Neural cell (in vitro differentiated cells): ENCODE measurements around the gene DNAH7. TPM values are rescaled to one million over a fixed set of nuclear protein-coding genes. Genes with fewer than 3 reads are reported as not detected.

Source experiments
- H2AFZ ChIP-seq: fragments of 200-600, 300-800 bp; sonication (generic), shearing (Covaris generic); 2 replicates; pipeline ENCODE4 v1.6.0; 2014; ENCODE audit warnings: low read depth, mild to moderate bottlenecking, antibody characterized with exemption, low read length, moderate library complexity
- H3F3A ChIP-seq: fragments of 200-600 bp; shearing (Covaris generic); 2 replicates; pipeline ENCODE4 v1.6.1; 2016; ENCODE audit warnings: mild to moderate bottlenecking, moderate library complexity, mixed read lengths, antibody characterized with exemption, low read length; ENCODE audit not compliant: insufficient read depth, poor library complexity, severe bottlenecking
- H3K27ac ChIP-seq: fragments of 200-600, 300-800 bp; sonication (generic), shearing (Covaris generic); 2 replicates; pipeline ENCODE4 v1.5.1; 2014; ENCODE audit warnings: mild to moderate bottlenecking, low read length, moderate library complexity
- H3K27me3 ChIP-seq: fragments of 300-800, 200-600 bp; sonication (generic), shearing (Covaris generic); 2 replicates; pipeline ENCODE4 v1.6.0; 2014; ENCODE audit warnings: mild to moderate bottlenecking, low read depth, low read length, moderate library complexity; ENCODE audit not compliant: insufficient read depth
- H3K36me3 ChIP-seq: fragments of 300-800, 200-600 bp; sonication (generic), shearing (Covaris generic); 2 replicates; pipeline ENCODE4 v1.5.1; 2014; ENCODE audit warnings: mild to moderate bottlenecking, antibody characterized with exemption, low read length, moderate library complexity; ENCODE audit not compliant: insufficient read depth
- H3K4me2 ChIP-seq: fragments of 300-800, 200-600 bp; sonication (generic), shearing (Covaris generic); 2 replicates; pipeline ENCODE4 v1.6.0; 2014; ENCODE audit warnings: mild to moderate bottlenecking, low read length
- H3K4me3 ChIP-seq: fragments of 300-800, 200-600 bp; sonication (generic), shearing (Covaris generic); 2 replicates; pipeline ENCODE4 v1.5.1; 2014; ENCODE audit warnings: mild to moderate bottlenecking, low read length, moderate library complexity
- H3K79me2 ChIP-seq: fragments of 200-600 bp; shearing (Covaris generic); replicated peaks from 2 replicates; pipeline ENCODE4 v1.6.0; 2014; ENCODE audit warnings: mild to moderate bottlenecking, low read length, moderate library complexity; ENCODE audit not compliant: insufficient read depth
- H3K9ac ChIP-seq: fragments of 300-800, 200-600 bp; sonication (generic), shearing (Covaris generic); 2 replicates; pipeline ENCODE4 v1.6.1; 2016; ENCODE audit warnings: mild to moderate bottlenecking, low read length, mixed read lengths
- H3K9me2 ChIP-seq: fragments of 200-600 bp; shearing (Covaris generic); 2 replicates; pipeline ENCODE4 v1.6.1; 2016; ENCODE audit warnings: mild to moderate bottlenecking, low read length, mixed read lengths; ENCODE audit not compliant: insufficient read depth
- H3K9me3 ChIP-seq: fragments of 200-600, 300-800 bp; sonication (generic), shearing (Covaris generic); 2 replicates; pipeline ENCODE4 v1.6.1; 2016; ENCODE audit warnings: mild to moderate bottlenecking, mixed run types, low read length, moderate library complexity, mixed read lengths
- H4K20me1 ChIP-seq: fragments of 200-600 bp; shearing (Covaris generic); 2 replicates; pipeline ENCODE4 v1.6.1; 2016; ENCODE audit warnings: mild to moderate bottlenecking, mixed run types; ENCODE audit not compliant: insufficient read depth
- CTCF ChIP-seq: fragments of 450-650 bp; IDR thresholded peaks from 2 replicates; pipeline ENCODE4 v1.5.1; 2014; ENCODE audit warnings: antibody characterized with exemption, mild to moderate bottlenecking, moderate library complexity; ENCODE audit not compliant: poor library complexity, severe bottlenecking
- EP300 ChIP-seq: fragments of 450-650 bp; conservative IDR thresholded peaks from 2 replicates; pipeline ENCODE4 v1.6.1; 2014; ENCODE audit warnings: antibody characterized with exemption, mild to moderate bottlenecking, moderate library complexity; ENCODE audit not compliant: poor library complexity, severe bottlenecking
- EZH2 ChIP-seq: fragments of 200-600, 300-800 bp; shearing (Covaris generic), sonication (generic); IDR thresholded peaks from 2 replicates; pipeline ENCODE4 v1.6.1; 2014; ENCODE audit warnings: antibody characterized with exemption, low read length, borderline replicate concordance, mild to moderate bottlenecking; ENCODE audit not compliant: insufficient read depth, poor library complexity, severe bottlenecking
- MXI1 ChIP-seq: fragments of 450-650 bp; conservative IDR thresholded peaks from 2 replicates; pipeline ENCODE4 v1.6.1; 2014; ENCODE audit warnings: antibody characterized with exemption, mild to moderate bottlenecking; ENCODE audit not compliant: poor library complexity, severe bottlenecking
- POLR2AphosphoS5 ChIP-seq: IDR thresholded peaks from 2 replicates; pipeline ENCODE4 v1.6.1; 2012
- RAD21 ChIP-seq: fragments of 450-650 bp; conservative IDR thresholded peaks from 2 replicates; pipeline ENCODE4 v1.6.1; 2014; ENCODE audit warnings: antibody characterized with exemption, mild to moderate bottlenecking, moderate library complexity
- REST ChIP-seq: IDR thresholded peaks from 2 replicates; pipeline ENCODE4 v1.6.1; 2012; ENCODE audit warnings: borderline replicate concordance
- SMC3 ChIP-seq: fragments of 450-650 bp; conservative IDR thresholded peaks from 2 replicates; pipeline ENCODE4 v1.6.1; 2014; ENCODE audit warnings: antibody characterized with exemption, mild to moderate bottlenecking, moderate library complexity; ENCODE audit not compliant: poor library complexity
- TAF1 ChIP-seq: IDR thresholded peaks from 2 replicates; pipeline ENCODE4 v1.6.1; 2012; ENCODE audit warnings: low read depth
- polyA plus RNA-seq: library from polyadenylated mRNA; depleted of rRNA; stranded (reverse); fragments of >200 nt; gene quantifications from 2 replicates; pipeline ENCODE4 v1.2.3, GENCODE V29; 2014

Gene DNAH7
- polyA plus RNA-seq, 1 donor from 2014 or later: 0.67 TPM

- Histone ChIP-seq H2AFZ (no peak overlapping the region), H3F3A (no peaks in the 10 kb centered on the region), H4K20me1 (no peaks in the 10 kb centered on the region), H3K9me3 (peaks cover 4% of the 10 kb centered on the region), H3K36me3 (no peaks in the 10 kb centered on the region), H3K9me2 (no peaks in the 10 kb centered on the region), H3K9ac (no peak overlapping the region), H3K27ac (no peak overlapping the region), H3K27me3 (no peaks in the 10 kb centered on the region), H3K4me2 (no peak overlapping the region), H3K4me3 (no peak overlapping the region), H3K79me2 (no peaks in the 10 kb centered on the region)
- TF ChIP-seq TAF1 (no peak), POLR2AphosphoS5 (no peak), REST (no peak), CTCF (no peak), MXI1 (no peak), EZH2 (no peak), SMC3 (no peak), EP300 (no peak), RAD21 (no peak)
These were observed 11.9 kb upstream of the DNAH7 start for GRCh38 chr2:196080526-196080925.

GRCh38 chr2:196079052-196079451, 10.4 kb upstream of the DNAH7 start:
- TF ChIP-seq RAD21 (no peak), POLR2AphosphoS5 (no peak), TAF1 (no peak)
- H2AFZ ChIP-seq: no peak overlapping the region

GRCh38 chr2:196077821-196078220, 9.2 kb upstream of the DNAH7 start:
- Histone ChIP-seq H4K20me1 (no peaks in the 10 kb centered on the region), H3K27ac (no peak overlapping the region), H3K4me3 (no peak overlapping the region), H3K9me3 (no peaks in the 10 kb centered on the region), H3K79me2 (no peaks in the 10 kb centered on the region), H3K9ac (no peak overlapping the region), H2AFZ (no peak overlapping the region), H3K27me3 (no peaks in the 10 kb centered on the region), H3K4me2 (no peak overlapping the region), H3F3A (no peaks in the 10 kb centered on the region), H3K9me2 (no peaks in the 10 kb centered on the region), H3K36me3 (no peaks in the 10 kb centered on the region)
- TF ChIP-seq MXI1: no peak
- TF ChIP-seq EP300: no peak
- no peak for TF ChIP-seq POLR2AphosphoS5
- TF ChIP-seq SMC3: no peak
- TF ChIP-seq EZH2: no peak
- no peak for TF ChIP-seq CTCF

More at GRCh38 chr2:196079052-196079451, 10.4 kb upstream of the DNAH7 start:
- H3K9me2 ChIP-seq: no peaks in the 10 kb centered on the region
- H3K27me3 ChIP-seq: no peaks in the 10 kb centered on the region
- no peak overlapping the region for H3K9ac ChIP-seq
- no peaks in the 10 kb centered on the region for H3K79me2 ChIP-seq
- no peaks in the 10 kb centered on the region for H4K20me1 ChIP-seq
- H3F3A ChIP-seq: no peaks in the 10 kb centered on the region
- H3K36me3 ChIP-seq: no peaks in the 10 kb centered on the region
- no peak overlapping the region for H3K27ac ChIP-seq
- H3K9me3 ChIP-seq: peaks cover 4% of the 10 kb centered on the region
- no peak overlapping the region for H3K4me3 ChIP-seq
- no peak overlapping the region for H3K4me2 ChIP-seq
